ENCODE results near the gene HLA-DMB.
"Not testable (repeated sequence)": the region's sequence is repeated elsewhere in the genome, so short reads cannot be mapped to it uniquely, and the experiment has no call there.

The HLA-DMB gene

GRCh38 chr6:32950010-32950409 is 9.2 kb upstream of the HLA-DMB start:
- no peak for DNase-seq (ENCODE audit: low read depth in 1 of 2, low spot score in 1 of 2)

GRCh38 chr6:32949113-32949512 is 8.3 kb upstream of the HLA-DMB start:
- DNase-seq (ENCODE audit: low read depth in 1 of 2, low spot score in 1 of 2): no peak

- DNase-seq (ENCODE audit: low read depth in 1 of 2, low spot score in 1 of 2): peak in 1 of 2 donors; percentile 12
These were observed 7.0 kb upstream of the HLA-DMB start for GRCh38 chr6:32947552-32948465.

GRCh38 chr6:32946893-32947292 is 6.1 kb upstream of the HLA-DMB start:
- DNase-seq (ENCODE audit: low read depth in 1 of 2, low spot score in 1 of 2): no peak

- no peak for DNase-seq (ENCODE audit: low read depth in 1 of 2, low spot score in 1 of 2)
These were observed 5.1 kb upstream of the HLA-DMB start for GRCh38 chr6:32945953-32946352.

- DNase-seq (ENCODE audit: low read depth in 1 of 2, low spot score in 1 of 2): no peak
These were observed 4.4 kb upstream of the HLA-DMB start for GRCh38 chr6:32945108-32945760.

- no peak for DNase-seq (ENCODE audit: low read depth in 1 of 2, low spot score in 1 of 2)
These were observed 3.2 kb upstream of the HLA-DMB start for GRCh38 chr6:32943864-32944649.

GRCh38 chr6:32942555-32943123 is 1.8 kb upstream of the HLA-DMB start:
- not testable (repeated sequence) for DNase-seq (ENCODE audit: low read depth in 1 of 2, low spot score in 1 of 2)

- peak in 1 of 2 donors; percentile 8 for DNase-seq (ENCODE audit: low read depth in 1 of 2, low spot score in 1 of 2)
These were observed 463 bp upstream of the HLA-DMB start for GRCh38 chr6:32941214-32941768.

GRCh38 chr6:32938494-32938893 is 2.3 kb downstream of the HLA-DMB start:
- no peak for DNase-seq (ENCODE audit: low read depth in 1 of 2, low spot score in 1 of 2)

- no peak for DNase-seq (ENCODE audit: low read depth in 1 of 2, low spot score in 1 of 2)
These were observed 3.6 kb downstream of the HLA-DMB start for GRCh38 chr6:32937230-32937633.

GRCh38 chr6:32936239-32937152 is 4.3 kb downstream of the HLA-DMB start:
- no peak for DNase-seq (ENCODE audit: low read depth in 1 of 2, low spot score in 1 of 2)

GRCh38 chr6:32935551-32936238 is 5.1 kb downstream of the HLA-DMB start:
- no peak for DNase-seq (ENCODE audit: low read depth in 1 of 2, low spot score in 1 of 2)

GRCh38 chr6:32933661-32934085 is 7.2 kb downstream of the HLA-DMB start:
- DNase-seq (ENCODE audit: low read depth in 1 of 2, low spot score in 1 of 2): peak; percentile 59 to 64

GRCh38 chr6:32932132-32932868 is 8.5 kb downstream of the HLA-DMB start:
- DNase-seq (ENCODE audit: low read depth in 1 of 2, low spot score in 1 of 2): no peak

GRCh38 chr6:32931211-32931610 is 9.6 kb downstream of the HLA-DMB start:
- DNase-seq (ENCODE audit: low read depth in 1 of 2, low spot score in 1 of 2): no peak

- DNase-seq (ENCODE audit: low read depth in 1 of 2, low spot score in 1 of 2): no peak
These were observed 18.7 kb downstream of the HLA-DMB start for GRCh38 chr6:32922083-32922482.

GRCh38 chr6:32920715-32921114 is 20.1 kb downstream of the HLA-DMB start:
- no peak for DNase-seq (ENCODE audit: low read depth in 1 of 2, low spot score in 1 of 2)

- no peak for DNase-seq (ENCODE audit: low read depth in 1 of 2, low spot score in 1 of 2)
These were observed 27.9 kb downstream of the HLA-DMB start for GRCh38 chr6:32912951-32913350.

Data from activated T-helper 1 cell treated with anti-CD3 and anti-CD28 coated beads, Interleukin-2, amount 50 U/mL, for 16 hours (primary cell).